ENCODE measurements around the gene C12orf60. TPM values are rescaled to one million over a fixed set of nuclear protein-coding genes. Genes with fewer than 3 reads are reported as not detected.
A peak's percentile ranks its signal among the peaks of the same experiment; 100 is the strongest.

C12orf60 gene
- polyA plus RNA-seq, 2 of the 4 experiments (the other 2 are of a cell fraction): 2.4 to 5.5 TPM

DNA sequence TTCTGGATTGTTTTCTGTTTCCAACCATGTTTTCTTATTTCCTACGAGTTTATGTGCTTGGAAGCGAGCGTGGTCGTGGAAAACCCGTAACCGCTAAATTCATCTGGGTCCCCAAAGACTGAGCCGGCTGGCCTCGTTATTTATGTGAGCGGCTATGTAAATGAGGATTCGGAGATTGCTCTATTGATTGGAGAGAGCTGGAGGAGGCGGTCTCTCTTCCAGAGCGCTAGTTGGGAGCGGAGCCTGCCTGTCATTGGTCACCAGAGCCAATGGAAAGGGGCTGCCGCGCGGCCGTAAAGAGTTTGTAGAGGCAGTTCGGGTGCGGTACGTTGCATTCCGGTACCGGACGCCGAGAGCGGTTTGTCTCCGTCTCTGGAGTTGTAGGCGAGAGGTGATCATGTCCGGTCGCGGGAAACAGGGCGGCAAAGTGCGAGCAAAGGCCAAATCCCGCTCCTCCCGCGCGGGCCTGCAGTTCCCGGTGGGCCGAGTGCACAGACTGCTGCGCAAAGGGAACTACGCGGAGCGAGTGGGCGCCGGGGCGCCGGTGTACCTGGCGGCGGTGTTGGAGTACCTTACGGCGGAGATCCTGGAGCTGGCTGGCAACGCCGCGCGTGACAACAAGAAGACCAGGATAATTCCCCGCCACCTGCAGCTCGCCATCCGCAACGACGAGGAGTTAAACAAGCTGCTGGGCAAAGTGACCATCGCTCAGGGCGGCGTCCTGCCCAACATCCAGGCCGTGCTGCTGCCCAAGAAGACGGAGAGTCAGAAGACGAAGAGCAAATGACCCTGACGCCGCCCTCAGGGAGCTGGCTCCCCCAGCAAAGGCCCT lies 29.2 kb upstream of the C12orf60 start:
- DNase-seq (ENCODE audit: low read depth in 1 of 2, low spot score in 1 of 2): peak; percentile 97 to 98
- 3% methylated on average over 44 of the region's 67 CpGs for WGBS (ENCODE audit: missing lambda C conversion rate)
- peak; percentile 68 to 85 for ATAC-seq
- Histone ChIP-seq H3K4me3 (peak overlapping the region; percentile 78), H3K4me2 (peak overlapping the region; percentile 79), H3K9me3 (no peaks in the 10 kb centered on the region), H3K27ac (peak overlapping the region; percentile 83 to 94), H3K4me1 (peaks cover 26% of the 10 kb centered on the region)
- TF ChIP-seq FOXS1 (CRISPR knock-in tag; IDR thresholded peaks at IDR 0.05) (no peak), SMC3 (IDR thresholded peaks at IDR 0.05) (no peak), ZC3H11A (IDR thresholded peaks at IDR 0.05) (0 out of 2 replicates have a peak, but pooled peaks have one; percentile 1), GATA3 (IDR thresholded peaks at IDR 0.05; ENCODE audit: borderline replicate concordance) (peak; percentile 42; the same call in 1 of the 2 replicates), NR3C1 (IDR thresholded peaks at IDR 0.05) (no peak), JUN (IDR thresholded peaks at IDR 0.05) (peak; percentile 64 to 78; a peak in 4 of 5 replicates), POLR2A (IDR thresholded peaks at IDR 0.05; ENCODE audit: low read length) (peak; percentile 97), PHF8 (IDR thresholded peaks at IDR 0.05; ENCODE audit: borderline replicate concordance, low read depth) (peak; percentile 87), RFX5 (IDR thresholded peaks at IDR 0.05) (peak; percentile 19; the same call in 1 of the 2 replicates)
- TF ChIP-seq, protein P1, sequence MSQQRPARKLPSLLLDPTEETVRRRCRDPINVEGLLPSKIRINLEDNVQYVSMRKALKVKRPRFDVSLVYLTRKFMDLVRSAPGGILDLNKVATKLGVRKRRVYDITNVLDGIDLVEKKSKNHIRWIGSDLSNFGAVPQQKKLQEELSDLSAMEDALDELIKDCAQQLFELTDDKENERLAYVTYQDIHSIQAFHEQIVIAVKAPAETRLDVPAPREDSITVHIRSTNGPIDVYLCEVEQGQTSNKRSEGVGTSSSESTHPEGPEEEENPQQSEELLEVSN (IDR thresholded peaks at IDR 0.05; ENCODE audit: borderline replicate concordance, low read depth): 0 out of 2 replicates have a peak, but pooled peaks have one; percentile 59
- TF ChIP-seq, protein P2, sequence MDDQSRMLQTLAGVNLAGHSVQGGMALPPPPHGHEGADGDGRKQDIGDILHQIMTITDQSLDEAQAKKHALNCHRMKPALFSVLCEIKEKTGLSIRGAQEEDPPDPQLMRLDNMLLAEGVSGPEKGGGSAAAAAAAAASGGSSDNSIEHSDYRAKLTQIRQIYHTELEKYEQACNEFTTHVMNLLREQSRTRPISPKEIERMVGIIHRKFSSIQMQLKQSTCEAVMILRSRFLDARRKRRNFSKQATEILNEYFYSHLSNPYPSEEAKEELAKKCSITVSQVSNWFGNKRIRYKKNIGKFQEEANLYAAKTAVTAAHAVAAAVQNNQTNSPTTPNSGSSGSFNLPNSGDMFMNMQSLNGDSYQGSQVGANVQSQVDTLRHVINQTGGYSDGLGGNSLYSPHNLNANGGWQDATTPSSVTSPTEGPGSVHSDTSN (IDR thresholded peaks at IDR 0.05): peak; percentile 100
- TF ChIP-seq, protein P3, sequence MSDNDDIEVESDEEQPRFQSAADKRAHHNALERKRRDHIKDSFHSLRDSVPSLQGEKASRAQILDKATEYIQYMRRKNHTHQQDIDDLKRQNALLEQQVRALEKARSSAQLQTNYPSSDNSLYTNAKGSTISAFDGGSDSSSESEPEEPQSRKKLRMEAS (IDR thresholded peaks at IDR 0.05): peak; percentile 54; the same call in 1 of the 2 replicates
- TF ChIP-seq, protein P4, sequence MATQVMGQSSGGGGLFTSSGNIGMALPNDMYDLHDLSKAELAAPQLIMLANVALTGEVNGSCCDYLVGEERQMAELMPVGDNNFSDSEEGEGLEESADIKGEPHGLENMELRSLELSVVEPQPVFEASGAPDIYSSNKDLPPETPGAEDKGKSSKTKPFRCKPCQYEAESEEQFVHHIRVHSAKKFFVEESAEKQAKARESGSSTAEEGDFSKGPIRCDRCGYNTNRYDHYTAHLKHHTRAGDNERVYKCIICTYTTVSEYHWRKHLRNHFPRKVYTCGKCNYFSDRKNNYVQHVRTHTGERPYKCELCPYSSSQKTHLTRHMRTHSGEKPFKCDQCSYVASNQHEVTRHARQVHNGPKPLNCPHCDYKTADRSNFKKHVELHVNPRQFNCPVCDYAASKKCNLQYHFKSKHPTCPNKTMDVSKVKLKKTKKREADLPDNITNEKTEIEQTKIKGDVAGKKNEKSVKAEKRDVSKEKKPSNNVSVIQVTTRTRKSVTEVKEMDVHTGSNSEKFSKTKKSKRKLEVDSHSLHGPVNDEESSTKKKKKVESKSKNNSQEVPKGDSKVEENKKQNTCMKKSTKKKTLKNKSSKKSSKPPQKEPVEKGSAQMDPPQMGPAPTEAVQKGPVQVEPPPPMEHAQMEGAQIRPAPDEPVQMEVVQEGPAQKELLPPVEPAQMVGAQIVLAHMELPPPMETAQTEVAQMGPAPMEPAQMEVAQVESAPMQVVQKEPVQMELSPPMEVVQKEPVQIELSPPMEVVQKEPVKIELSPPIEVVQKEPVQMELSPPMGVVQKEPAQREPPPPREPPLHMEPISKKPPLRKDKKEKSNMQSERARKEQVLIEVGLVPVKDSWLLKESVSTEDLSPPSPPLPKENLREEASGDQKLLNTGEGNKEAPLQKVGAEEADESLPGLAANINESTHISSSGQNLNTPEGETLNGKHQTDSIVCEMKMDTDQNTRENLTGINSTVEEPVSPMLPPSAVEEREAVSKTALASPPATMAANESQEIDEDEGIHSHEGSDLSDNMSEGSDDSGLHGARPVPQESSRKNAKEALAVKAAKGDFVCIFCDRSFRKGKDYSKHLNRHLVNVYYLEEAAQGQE (IDR thresholded peaks at IDR 0.05): peak; percentile 46; the same call in 1 of the 2 replicates
- TF ChIP-seq, protein P5, sequence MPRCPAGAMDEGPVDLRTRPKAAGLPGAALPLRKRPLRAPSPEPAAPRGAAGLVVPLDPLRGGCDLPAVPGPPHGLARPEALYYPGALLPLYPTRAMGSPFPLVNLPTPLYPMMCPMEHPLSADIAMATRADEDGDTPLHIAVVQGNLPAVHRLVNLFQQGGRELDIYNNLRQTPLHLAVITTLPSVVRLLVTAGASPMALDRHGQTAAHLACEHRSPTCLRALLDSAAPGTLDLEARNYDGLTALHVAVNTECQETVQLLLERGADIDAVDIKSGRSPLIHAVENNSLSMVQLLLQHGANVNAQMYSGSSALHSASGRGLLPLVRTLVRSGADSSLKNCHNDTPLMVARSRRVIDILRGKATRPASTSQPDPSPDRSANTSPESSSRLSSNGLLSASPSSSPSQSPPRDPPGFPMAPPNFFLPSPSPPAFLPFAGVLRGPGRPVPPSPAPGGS (IDR thresholded peaks at IDR 0.05): 0 out of 3 replicates have a peak, but pooled peaks have one; percentile 73
- FAIRE-seq: no peak
- ChIA-PET CTCF (interaction anchor here (0.7 to 5.9 kb wide), 8 partner anchors 10 to 495 kb away, joined by 3 to 28 read pairs (median 4); partner anchors contain the start of gene RERG), POLR2A (interaction anchor here (1.0 to 3.9 kb wide), 10 partner anchors 8 to 221 kb away, joined by 3 to 44 read pairs (median 4); partner anchors contain the start of genes C12orf60 and WBP11)

DNA sequence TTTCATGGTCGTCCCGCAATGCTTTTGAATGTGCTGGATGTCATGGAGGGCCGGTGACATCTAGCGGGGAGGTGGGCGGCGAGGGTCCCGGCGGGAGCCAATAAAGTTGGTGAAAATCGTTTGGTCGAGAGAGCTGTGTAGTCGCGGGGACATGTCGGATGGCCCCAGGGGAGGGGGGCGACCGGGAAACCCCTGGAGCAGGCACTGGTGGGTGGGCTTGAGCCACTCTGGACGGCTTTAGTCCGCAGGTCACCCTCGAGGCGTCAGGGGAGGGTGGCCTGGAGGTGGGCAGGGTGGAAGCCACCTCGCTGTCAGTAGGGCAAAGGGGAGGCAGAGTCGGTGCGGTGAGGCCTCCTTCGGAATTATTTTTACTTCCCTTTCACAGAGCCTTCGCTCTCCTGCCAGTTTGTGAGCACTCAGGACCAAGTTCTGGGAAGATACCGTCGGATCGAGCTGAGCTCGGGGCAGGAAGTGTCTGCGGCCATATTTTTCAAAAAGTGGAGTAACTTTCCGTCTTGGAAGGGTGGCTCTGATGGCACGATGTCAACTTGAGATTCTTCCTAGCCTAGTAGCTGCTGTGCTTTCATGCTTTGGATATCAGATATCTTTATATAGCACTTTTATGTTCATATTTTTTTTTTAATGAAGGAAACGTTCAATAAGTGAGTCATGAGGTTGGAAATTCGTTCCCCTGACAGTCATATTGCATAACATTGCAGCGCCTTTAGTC lies 28.4 kb upstream of the C12orf60 start:
- peak; percentile 33 to 36 for DNase-seq (ENCODE audit: low read depth in 1 of 2, low spot score in 1 of 2)
- no peak for TF ChIP-seq MAFK (IDR thresholded peaks at IDR 0.05; ENCODE audit: partially characterized antibody)
- TF ChIP-seq ZC3H11A (IDR thresholded peaks at IDR 0.05): 0 out of 2 replicates have a peak, but pooled peaks have one; percentile 2
- TF ChIP-seq FOSL2 (IDR thresholded peaks at IDR 0.05): no peak
- peak; percentile 62 for TF ChIP-seq FOSL2 (CRISPR knock-in tag; IDR thresholded peaks at IDR 0.05)
- peak; percentile 77 to 84 for TF ChIP-seq CEBPB (IDR thresholded peaks at IDR 0.05)
- TF ChIP-seq POLR2A (IDR thresholded peaks at IDR 0.05; ENCODE audit: low read length): peak; percentile 35; the same call in 1 of the 2 replicates
- CTCF ChIA-PET: interaction anchor here (0.6 to 5.9 kb wide), 6 partner anchors 15 to 494 kb away, joined by 3 to 28 read pairs (median 4); no protein-coding TSS in a partner anchor

More for the DNA sequence above, 28.4 kb upstream of the C12orf60 start:
- Histone ChIP-seq H3K4me2 (peak overlapping the region; percentile 79), H3K4me3 (peak overlapping the region; percentile 78), H3K4me1 (peaks cover 26% of the 10 kb centered on the region), H3K9me3 (no peaks in the 10 kb centered on the region), H3K27ac (peak overlapping the region; percentile 83 to 94)
- under 1% methylated on average over 32 of the region's 34 CpGs for WGBS (ENCODE audit: missing lambda C conversion rate)
- POLR2A ChIA-PET: interaction anchor here (0.7 to 3.9 kb wide), 11 partner anchors 9 to 545 kb away, joined by 3 to 44 read pairs (median 4); partner anchors contain the start of genes C12orf60 and WBP11
- peak; percentile 21 to 37; a peak in 4 of 6 replicates for ATAC-seq
- no peak for FAIRE-seq
